ENCODE results near the gene BMP8A. TPM values are rescaled to one million over a fixed set of nuclear protein-coding genes. Genes with fewer than 3 reads are reported as not detected.
"Not testable (repeated sequence)": the region's sequence is repeated elsewhere in the genome, so short reads cannot be mapped to it uniquely, and the experiment has no call there.

Gene BMP8A
- total and polyA plus RNA-seq, 8 donors = 0.26 to 6.0 (median 1.5) TPM

DNA sequence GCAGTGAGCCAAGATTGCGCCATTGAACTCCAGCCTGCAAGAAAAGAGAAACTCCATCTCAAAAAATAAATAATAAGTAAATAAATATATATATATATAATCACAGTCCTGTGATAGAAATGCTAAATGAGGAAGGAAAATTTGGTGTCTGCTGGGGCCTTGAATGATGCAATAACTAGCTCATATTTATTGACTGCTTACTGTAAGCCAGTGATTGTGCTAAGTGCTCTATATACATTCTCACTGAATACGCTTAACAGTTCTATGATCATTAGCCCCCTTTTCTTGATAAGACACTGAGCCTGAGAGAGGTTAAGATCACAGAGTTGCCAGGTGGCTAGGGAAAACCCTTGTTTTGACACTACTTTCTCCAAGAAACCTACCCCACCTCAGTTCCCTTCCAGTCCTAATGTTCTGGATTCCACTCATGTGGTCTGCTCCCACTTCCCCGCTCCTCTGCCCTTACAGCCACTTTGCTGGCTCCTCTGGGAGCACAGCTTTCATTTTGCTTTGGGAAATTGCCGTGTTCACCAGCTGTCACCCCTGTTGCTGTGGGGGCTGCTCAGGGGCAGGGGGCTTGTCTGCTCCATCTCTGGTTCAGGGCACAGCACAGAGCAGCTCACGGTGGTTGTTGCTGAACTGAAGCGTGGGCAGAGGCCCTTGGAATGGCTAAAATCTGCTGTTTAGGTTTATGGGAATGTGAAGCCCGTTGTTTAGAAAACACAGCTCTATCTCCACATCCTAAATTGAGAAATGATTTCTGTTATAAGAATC is 2.5 kb upstream of the BMP8A start:
- H3K4me3 ChIP-seq = no peak overlapping the region
- peak in 1 of 6 donors; percentile 25 for DNase-seq
- TF ChIP-seq, protein P1, sequence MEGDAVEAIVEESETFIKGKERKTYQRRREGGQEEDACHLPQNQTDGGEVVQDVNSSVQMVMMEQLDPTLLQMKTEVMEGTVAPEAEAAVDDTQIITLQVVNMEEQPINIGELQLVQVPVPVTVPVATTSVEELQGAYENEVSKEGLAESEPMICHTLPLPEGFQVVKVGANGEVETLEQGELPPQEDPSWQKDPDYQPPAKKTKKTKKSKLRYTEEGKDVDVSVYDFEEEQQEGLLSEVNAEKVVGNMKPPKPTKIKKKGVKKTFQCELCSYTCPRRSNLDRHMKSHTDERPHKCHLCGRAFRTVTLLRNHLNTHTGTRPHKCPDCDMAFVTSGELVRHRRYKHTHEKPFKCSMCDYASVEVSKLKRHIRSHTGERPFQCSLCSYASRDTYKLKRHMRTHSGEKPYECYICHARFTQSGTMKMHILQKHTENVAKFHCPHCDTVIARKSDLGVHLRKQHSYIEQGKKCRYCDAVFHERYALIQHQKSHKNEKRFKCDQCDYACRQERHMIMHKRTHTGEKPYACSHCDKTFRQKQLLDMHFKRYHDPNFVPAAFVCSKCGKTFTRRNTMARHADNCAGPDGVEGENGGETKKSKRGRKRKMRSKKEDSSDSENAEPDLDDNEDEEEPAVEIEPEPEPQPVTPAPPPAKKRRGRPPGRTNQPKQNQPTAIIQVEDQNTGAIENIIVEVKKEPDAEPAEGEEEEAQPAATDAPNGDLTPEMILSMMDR (IDR thresholded peaks at IDR 0.05) = no peak
- no peak for ATAC-seq
- peaks cover 0 to 3% (median 0%) of the 10 kb centered on the region in 3 donors for H3K4me1 ChIP-seq
- no peak overlapping the region for H3K27ac ChIP-seq
- H3K36me3 ChIP-seq = peaks cover 0 to 17% (median 4%) of the 10 kb centered on the region in 3 donors
- no peaks in the 10 kb centered on the region for H3K9me3 ChIP-seq
- intact Hi-C loops (cut with DNase I) = no loop called here
- FAIRE-seq = no peak
- H3K27me3 ChIP-seq = no peaks in the 10 kb centered on the region
- WGBS, 2 donors = 74% methylated on average over 7 of the region's 7 CpGs

DNA sequence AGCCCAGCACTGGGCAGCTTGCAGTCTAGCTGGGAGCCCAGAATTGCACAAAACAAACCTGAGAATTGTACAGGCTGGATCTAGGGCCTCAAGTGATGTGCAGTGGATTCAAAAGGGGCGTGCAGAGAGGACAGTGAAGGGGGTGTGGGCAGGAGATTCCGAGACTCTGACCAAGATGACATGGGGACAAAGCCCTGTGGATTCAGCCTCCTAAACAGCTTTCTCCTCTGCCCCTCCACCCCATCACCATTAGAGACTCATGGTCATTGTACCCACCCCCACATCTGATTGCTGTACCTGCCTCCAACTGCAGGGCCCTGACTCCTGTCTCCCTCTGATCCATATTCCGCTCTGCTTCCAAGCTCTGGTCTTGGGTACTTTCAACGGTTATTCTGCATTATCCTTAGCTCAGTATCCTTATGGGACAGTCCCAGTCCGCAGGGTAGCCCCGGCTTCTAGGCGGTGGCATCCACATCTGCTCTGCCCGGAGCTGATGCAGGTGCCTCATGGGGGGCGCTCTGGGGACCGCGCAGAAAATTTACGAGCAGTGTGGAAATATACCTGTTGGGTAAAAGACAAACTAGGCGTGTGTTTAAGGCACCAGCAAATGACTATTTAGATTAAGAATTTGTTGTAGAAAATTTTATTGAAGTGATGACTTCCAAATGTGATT is 1.7 kb upstream of the BMP8A start:
- no peak overlapping the region for H3K4me3 ChIP-seq
- TF ChIP-seq, protein P1 (IDR thresholded peaks at IDR 0.05) = no peak
- no peaks in the 10 kb centered on the region for H3K9me3 ChIP-seq
- FAIRE-seq = no peak
- no peaks in the 10 kb centered on the region for H3K27me3 ChIP-seq
- H3K36me3 ChIP-seq = peaks cover 0 to 17% (median 4%) of the 10 kb centered on the region in 3 donors
- WGBS, 2 donors = 80% methylated on average over 13 of the region's 13 CpGs
- ATAC-seq = no peak
- intact Hi-C loops (cut with DNase I) = no loop called here
- peaks cover 0 to 3% (median 0%) of the 10 kb centered on the region in 3 donors for H3K4me1 ChIP-seq
- DNase-seq = no peak
- H3K27ac ChIP-seq = no peak overlapping the region

DNA sequence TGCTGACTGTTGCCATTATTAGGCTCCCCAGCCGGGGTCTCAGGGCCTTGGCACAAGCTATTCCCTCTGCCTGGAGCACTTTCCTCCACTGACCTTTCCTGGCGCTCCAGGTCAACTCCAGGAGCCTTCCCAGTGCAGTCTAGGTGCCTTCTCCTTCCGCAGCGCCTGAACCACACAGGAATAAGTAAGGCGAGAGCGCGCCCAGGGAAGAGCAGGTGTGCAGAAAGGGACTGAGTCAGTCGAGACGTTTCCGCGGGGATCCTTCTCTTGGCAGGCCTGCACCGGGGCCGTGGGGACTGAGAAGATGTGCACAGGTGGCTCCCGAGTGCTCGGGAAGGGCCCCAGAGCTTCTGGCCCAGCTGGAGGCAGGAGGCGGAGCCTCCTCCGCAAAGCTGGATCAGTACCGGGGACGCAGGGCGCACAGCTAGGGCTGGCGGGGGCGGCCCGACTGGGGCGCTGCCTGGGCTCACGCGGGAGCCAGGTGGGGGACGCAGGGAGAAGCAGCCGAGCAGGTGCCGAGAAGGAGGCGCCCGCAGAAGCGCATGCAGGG is 765 bp upstream of the BMP8A start:
- Histone ChIP-seq H3K4me1 (peaks cover 0 to 3% (median 0%) of the 10 kb centered on the region in 3 donors), H3K27ac (peak overlapping the region; percentile 30 to 62 (median 43)), H3K27me3 (no peaks in the 10 kb centered on the region), H3K36me3 (peaks cover 0 to 8% (median 0%) of the 10 kb centered on the region in 3 donors), H3K4me3 (peak overlapping the region; percentile 29 to 65 (median 58)), H3K9me3 (no peaks in the 10 kb centered on the region)
- intact Hi-C loops (cut with DNase I) = no loop called here
- ATAC-seq (peak; percentile 49 to 66 (median 63)), FAIRE-seq (no peak), DNase-seq (peak in 5 of 6 donors; percentile 32 to 86 (median 69))
- 11 to 18% methylated on average over 19 to 32 of the region's 32 CpGs for WGBS, 2 donors
- TF ChIP-seq, protein P1 (IDR thresholded peaks at IDR 0.05) = no peak

DNA sequence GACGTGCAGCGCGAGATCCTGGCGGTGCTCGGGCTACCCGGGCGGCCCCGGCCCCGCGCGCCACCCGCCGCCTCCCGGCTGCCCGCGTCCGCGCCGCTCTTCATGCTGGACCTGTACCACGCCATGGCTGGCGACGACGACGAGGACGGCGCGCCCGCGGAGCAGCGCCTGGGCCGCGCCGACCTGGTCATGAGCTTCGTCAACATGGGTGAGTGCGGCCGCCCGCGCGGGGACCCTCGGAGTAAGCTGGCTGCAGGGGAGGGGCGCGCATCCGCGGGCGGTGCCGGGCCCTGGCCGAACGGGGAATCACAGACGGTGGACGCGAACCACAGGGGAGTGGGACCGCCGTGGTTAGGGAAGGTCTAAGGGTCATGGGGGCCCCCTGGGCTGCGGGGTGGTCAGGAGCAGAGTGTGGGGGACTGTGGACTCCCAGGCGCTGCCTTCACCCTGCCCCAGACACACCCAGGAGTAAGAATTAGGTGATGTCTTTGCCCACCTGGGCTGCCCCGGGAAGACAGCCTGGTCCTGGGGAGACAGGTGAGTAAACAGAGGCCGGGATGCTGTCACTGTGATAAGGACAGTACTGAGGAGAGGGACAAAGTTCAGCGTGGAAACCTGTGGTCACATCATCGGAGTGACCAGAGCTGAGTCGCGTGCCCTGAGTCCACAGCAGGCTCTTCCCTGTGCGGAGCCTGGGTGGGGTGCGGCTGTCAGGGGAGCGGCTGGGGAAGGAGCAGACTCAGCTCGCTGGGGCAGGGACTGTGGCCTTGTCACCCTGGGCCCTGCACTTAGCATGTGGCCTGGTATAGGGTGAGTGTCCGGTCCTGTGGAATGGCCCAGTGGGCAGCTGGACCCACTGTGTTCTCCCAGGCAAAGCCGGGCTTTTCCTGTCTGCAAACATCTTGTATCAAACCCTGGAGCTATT is 944 bp downstream of the BMP8A start:
- H3K36me3 ChIP-seq; H3K27ac ChIP-seq; H3K9me3 ChIP-seq; intact Hi-C loops (cut with DNase I); FAIRE-seq; H3K4me1 ChIP-seq; H3K27me3 ChIP-seq; ATAC-seq: not testable (repeated sequence)
- 21 to 27% methylated on average over 55 to 67 of the region's 67 CpGs for WGBS, 2 donors
- peak overlapping the region in 2 of 4 donors; percentile 56 to 65 for H3K4me3 ChIP-seq
- DNase-seq = peak in 1 of 6 donors; percentile 75

DNA sequence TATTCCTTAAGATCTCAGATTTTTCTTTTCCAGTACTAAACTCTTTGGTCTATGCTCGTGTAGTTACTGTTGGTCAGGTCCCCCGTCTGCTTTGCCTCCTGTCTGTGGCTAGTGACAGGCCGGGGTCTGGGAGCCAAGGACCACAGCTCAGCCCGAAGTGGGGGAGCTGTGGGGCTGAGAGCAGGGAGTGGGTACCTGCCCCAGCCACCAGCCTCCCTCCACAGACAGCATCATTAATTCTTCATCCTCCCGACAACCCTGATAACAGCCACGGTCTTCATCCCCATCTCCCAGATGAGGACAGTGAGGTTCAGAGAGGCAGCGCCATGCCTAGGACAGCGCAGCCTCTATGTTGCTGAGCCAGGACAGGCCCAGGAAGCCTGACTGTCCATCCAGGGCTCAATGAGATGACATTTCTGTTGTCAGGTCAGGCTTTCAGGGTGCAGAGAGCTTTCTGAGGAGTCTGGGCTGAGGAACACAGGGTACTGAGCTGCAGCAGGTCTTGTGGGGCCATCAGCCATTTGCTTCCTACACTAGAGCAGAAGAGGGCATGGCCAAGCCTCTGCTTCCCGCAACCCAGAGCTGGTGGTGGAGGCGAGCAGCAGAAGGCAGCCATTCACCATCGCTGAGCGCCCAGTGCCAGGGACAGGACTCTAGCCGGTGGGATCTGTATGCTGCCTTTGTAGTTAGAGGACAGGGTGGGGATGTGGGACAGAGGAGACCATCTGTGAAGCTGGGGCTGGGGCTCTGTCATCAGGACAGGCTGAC is 1.8 kb downstream of the BMP8A start:
- H3K4me3 ChIP-seq; ATAC-seq; H3K36me3 ChIP-seq; H3K9me3 ChIP-seq; DNase-seq; FAIRE-seq; H3K27ac ChIP-seq; H3K27me3 ChIP-seq; H3K4me1 ChIP-seq; intact Hi-C loops (cut with DNase I): not testable (repeated sequence)
- 92 to 93% methylated on average over 13 of the region's 13 CpGs for WGBS, 2 donors

All from pancreas (tissue), 10 donors.